NCI-H524 (cell line): ENCODE measurements around the gene TROAP.

Experiments
- DNase-seq, 2 experiments: peaks; one replicate each; lab custom pipeline; 2025; lab: John Stamatoyannopoulos, UW

The TROAP gene

DNA sequence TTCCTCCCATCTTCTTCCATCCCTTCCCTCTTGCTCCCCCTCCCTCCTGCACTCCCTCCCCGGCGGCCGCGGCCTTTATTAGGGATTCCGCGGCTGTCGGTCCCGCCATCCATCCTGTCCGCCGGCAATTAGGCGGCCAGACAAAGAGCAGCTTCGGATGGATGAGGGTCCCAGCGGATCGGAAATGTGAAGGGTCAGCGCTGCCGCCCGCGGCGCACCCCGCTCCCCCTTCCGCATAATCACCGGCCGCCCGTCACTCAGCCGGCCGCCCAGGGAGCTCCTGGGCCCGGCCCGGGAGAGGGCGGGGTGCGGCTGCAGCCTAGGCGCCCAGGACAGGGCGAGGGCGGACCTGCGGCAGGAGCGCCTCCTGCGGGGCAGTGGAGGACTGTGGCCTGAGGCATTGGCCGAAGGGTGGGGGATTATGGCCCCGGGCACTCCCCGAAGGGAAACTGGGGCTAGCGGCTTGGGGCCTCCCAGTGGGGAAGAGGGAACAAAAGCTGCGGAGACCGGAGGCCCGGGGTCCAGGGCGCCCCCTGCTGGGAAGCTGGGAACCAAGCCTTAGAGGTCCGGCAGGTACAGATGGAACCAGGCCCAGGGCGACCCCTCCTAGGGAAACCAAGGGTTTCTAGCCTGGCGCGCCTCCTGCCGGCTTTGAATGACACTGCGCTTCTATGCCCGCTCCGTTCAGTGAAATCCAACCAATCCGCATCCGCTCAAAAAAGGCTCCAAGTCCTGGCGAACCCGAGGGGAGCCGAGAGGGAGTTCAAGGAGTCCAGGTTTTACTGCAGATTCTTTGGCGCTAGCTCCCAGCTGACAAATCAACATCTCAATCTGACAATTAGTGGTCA is 19.2 kb downstream of the TROAP start:
- peak; percentile 91 to 95 for DNase-seq

- DNase-seq: peak in 1 of 2 experiments; percentile 72
Measured at GRCh38 chr12:49342914-49343731, 20.1 kb downstream of the TROAP start.

- DNase-seq: no peak
Measured at GRCh38 chr12:49344486-49345050, 21.5 kb downstream of the TROAP start.

DNA sequence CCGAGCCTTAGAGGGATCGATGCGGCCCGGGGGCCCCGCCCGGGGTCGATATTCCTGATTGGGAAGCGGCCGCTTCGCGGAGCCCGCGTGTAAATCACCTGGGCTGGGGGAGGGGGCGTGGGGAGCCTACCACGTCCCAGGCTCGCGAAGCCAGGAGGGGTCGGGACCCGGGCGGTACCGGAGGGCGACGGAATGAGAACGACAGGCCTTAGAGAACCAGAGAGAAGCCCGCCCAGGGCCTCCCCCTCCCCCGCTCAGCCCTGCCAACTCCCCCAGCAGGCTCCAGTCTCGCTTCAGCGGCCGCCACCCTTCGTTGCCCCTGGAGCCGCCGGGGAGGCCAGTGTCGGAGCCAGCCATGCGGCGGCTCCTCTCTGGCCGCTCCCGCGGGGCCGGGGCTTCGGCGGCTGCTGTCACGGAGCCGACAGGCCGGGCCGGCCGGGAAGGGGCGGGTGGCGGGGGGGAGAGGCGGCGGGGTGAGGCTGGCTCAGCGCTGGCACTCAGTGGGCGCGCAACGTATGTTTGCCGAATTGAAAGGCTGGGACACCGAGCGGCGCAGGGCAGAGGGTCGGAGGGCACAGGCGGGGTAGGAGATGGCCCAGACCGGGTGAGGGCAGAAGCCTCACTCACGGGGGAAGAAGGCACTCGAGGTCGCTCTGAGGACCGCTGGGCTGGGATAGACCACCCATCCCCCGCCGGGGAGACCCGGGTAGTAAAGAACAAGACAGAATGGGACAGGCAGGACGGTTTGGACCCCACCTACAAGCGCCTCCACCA is 22.2 kb downstream of the TROAP start:
- peak in 1 of 2 experiments; percentile 53 for DNase-seq

DNA sequence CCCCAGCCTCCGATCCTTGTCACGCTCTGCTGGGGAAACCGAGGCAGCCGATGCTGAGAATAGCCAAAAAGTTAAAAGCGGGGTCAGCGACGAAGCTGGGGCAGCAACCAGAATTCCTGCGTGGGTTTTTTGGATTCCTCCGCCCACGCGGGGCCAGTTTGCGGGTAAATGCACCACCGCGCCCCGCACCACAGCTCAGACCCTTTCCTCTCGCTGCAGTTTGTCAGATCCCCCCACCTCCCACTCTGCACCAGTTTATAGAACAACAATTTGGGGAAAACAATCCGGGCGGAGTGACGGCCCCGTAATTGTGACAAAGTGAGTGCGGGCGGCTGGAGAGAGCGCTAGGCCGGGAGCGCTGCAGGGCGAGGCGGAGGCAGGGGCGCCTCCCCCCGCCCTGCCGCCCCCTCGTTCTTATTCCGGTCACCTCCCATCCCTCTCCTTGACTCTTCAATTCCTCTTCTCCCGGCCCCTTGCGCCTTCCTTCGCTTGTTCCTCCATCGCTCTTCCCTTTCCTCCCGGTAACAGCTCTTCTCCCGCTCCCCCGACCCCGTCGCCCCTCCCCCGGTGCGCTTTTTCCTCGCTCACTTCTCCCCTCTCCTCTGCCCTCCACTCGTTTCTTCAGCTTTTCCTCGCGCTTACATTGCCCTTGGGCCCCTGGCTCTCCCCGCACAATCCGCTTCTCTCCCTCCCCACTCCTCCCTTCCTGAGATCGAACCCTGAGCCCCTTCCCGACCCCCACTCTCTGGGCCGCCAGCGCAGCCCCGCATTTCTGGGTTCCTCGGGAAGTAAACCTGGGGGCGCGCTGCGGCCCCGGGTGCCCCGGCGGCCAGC is 23.0 kb downstream of the TROAP start:
- no peak for DNase-seq

- peak in 1 of 2 experiments; percentile 37 for DNase-seq
Measured at GRCh38 chr12:49346659-49347310, 23.7 kb downstream of the TROAP start, which contains the start of gene DNAJC22. DNAJC22 (plus strand) TSS chr12:49346888; CDS start chr12:49348873, 1,985 bp downstream.

- peak; percentile 45 to 60 for DNase-seq
Measured at GRCh38 chr12:49347311-49348193, 24.5 kb downstream of the TROAP start.

- no peak for DNase-seq
Measured at GRCh38 chr12:49348781-49349180, 25.7 kb downstream of the TROAP start.

GRCh38 chr12:49349266-49349665 is 26.2 kb downstream of the TROAP start:
- no peak for DNase-seq

- DNase-seq: no peak
Measured at GRCh38 chr12:49352351-49352750, 29.3 kb downstream of the TROAP start.

GRCh38 chr12:49355913-49356312 is 32.9 kb downstream of the TROAP start:
- DNase-seq: no peak

DNA sequence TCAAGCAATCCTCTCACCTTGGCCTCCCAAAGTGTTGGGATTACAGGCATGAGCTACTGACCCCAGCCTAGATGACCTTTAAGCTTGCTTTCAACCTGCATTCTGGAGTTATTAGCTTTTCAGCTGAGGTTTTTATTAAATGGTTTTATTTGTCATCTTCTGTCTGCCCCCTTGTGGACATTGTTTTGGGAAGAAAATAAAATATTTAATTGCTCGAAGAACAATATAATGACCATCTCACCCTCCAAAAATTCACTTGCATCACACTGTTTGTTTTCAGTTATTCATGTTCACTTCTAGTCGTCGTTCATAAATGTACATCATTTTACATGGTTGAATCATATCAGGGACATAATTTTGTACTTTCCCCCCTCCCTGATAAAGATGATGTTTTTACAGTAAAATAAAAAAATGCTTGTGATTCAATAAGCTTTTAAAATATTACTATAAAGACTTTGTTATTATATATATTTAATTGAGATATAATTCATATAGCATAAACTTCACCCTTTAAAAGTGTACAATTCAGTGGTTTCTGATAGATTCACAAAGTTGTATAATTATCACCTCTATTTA is 34.1 kb downstream of the TROAP start:
- peak in 1 of 2 experiments; percentile 45 for DNase-seq

DNA sequence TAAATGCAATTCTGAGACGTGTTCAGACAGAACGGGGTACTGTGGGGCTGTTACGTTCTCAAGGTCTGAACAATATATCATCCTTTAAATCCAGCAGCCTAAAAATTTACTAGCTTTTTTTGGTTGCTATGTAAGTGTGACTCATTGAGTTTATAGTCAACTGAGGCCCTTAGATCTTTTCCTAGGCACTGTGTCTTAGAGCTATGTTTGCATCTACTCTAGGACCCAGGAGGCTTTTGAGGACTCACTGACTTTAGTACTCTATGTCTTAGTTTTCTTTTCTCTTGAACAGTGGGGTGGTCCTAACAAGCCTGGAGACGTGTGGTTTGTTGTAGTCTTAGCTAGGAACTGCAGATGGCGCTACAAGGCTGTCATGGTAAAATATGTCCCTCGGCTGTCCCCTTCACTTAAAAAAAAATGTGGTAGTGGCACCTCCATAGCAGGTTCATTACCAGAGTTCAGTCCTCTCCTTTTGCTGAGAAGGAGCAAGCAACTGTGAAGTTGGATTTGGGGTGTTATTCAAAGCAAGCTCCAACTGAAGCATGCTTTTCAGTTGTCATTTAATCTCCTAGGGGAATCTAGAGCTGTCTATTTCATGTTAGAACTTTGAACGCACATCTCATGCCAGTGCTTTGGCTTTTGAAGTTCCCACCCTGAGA is 35.6 kb downstream of the TROAP start:
- DNase-seq: peak; percentile 76 to 79

GRCh38 chr12:49359671-49360070 is 36.6 kb downstream of the TROAP start:
- DNase-seq: no peak

DNA sequence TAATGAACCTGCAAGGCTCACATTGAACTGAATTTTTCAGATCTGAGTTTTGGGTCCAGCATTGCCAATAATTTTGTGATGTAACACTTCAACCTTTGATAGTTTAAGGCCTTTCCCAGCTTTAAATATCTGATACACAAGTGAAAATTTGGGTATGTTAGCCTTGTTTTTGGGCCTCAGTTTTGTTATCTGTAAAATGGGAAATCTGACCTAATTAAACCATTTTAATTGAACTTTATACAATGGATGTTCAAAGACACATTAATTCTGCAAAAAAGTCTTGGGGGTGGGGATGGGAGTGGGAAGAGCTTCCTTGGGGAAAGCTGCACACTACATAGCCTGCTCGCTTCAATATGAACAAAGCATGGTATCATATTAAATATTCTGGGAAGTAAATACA is 39.0 kb downstream of the TROAP start:
- DNase-seq: no peak

GRCh38 chr12:49364989-49365388 is 41.9 kb downstream of the TROAP start:
- no peak for DNase-seq

DNA sequence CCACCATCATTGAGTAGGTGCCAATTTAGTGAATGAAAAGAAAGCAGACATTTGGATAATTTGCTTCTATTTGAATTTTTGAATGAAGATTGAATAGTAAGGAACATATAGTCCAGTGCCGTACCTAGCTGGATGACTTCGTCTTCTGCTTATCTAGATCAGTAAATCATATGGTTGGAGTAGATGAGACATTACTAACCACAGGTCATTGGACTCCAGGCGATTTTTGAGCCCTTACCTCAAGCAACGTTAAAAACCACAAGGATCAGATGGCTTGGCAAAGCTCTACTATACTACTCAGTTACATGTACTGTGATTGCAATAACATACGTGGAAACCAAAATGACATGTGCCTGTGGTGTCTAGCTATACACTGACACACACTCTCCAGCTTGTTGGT is 42.5 kb downstream of the TROAP start:
- DNase-seq: no peak

GRCh38 chr12:49366096-49366651 is 43.1 kb downstream of the TROAP start:
- DNase-seq: peak; percentile 62 to 69
